GM12865 (cell line): Measurements from ENCODE around the gene IL17C.
A peak's percentile ranks its signal among the peaks of the same experiment; 100 is the strongest.
"Not testable (repeated sequence)": the region's sequence is repeated elsewhere in the genome, so short reads cannot be mapped to it uniquely, and the experiment has no call there.

Experiments used
- DNase-seq: peaks from one replicate; pipeline ENCODE4 v3.0.0; 2010; ENCODE audit warnings: low read depth
- H3K4me3 ChIP-seq: 2 replicates; pipeline ENCODE4 v1.5.1; 2011; ENCODE audit warnings: mild to moderate bottlenecking, low read depth, low read length, control low read depth
- CTCF ChIP-seq: IDR thresholded peaks from 2 replicates; pipeline ENCODE4 v1.5.1; 2011; ENCODE audit warnings: low read length, control low read depth, low read depth, inconsistent platforms; ENCODE audit not compliant: insufficient read depth; ENCODE audit errors: missing control alignments

The IL17C gene

GRCh38 chr16:88608076-88608475 is 30.3 kb upstream of the IL17C start:
- no peak for TF ChIP-seq CTCF
- no peak overlapping the region for H3K4me3 ChIP-seq
- no peak for DNase-seq

- not testable (repeated sequence) for DNase-seq, H3K4me3 ChIP-seq
These were observed 28.9 kb upstream of the IL17C start for GRCh38 chr16:88609426-88609825.

GRCh38 chr16:88610080-88610479 is 28.3 kb upstream of the IL17C start:
- DNase-seq, result no peak
- H3K4me3 ChIP-seq, result no peak overlapping the region
- peak; percentile 10 for TF ChIP-seq CTCF

- no peak overlapping the region for H3K4me3 ChIP-seq
- no peak for TF ChIP-seq CTCF
- DNase-seq, result no peak
These were observed 27.2 kb upstream of the IL17C start for GRCh38 chr16:88610909-88611812.

- no peak for TF ChIP-seq CTCF
- H3K4me3 ChIP-seq, result no peak overlapping the region
- no peak for DNase-seq
These were observed 25.1 kb upstream of the IL17C start for GRCh38 chr16:88613293-88613692.

GRCh38 chr16:88613911-88614817 is 24.2 kb upstream of the IL17C start:
- DNase-seq, result no peak
- no peak overlapping the region for H3K4me3 ChIP-seq
- TF ChIP-seq CTCF, result no peak
